H9 (cell line): ENCODE results near the gene TRIM9. TPM values are rescaled to one million over a fixed set of nuclear protein-coding genes. Genes with fewer than 3 reads are reported as not detected.

Experiments
- DNase-seq: peaks from one replicate; pipeline ENCODE4 v3.0.0-alpha.2; 2017
- H2AFZ ChIP-seq: one replicate; pipeline ENCODE4 v1.6.1; 2013; ENCODE audit warnings: mild to moderate bottlenecking, low read length, control low read depth, moderate library complexity
- H2AK5ac ChIP-seq: 2 replicates; pipeline ENCODE4 v1.6.1; 2013; ENCODE audit warnings: low read length, control low read depth, mixed read lengths; ENCODE audit not compliant: insufficient read length
- H2BK120ac ChIP-seq: one replicate; pipeline ENCODE4 v1.6.1; 2013; ENCODE audit warnings: low read depth, mild to moderate bottlenecking, low read length, control low read depth, inconsistent platforms; ENCODE audit not compliant: poor library complexity, severe bottlenecking
- H2BK12ac ChIP-seq: 2 replicates; pipeline ENCODE4 v1.6.1; 2013; ENCODE audit warnings: low read length, control low read depth, mixed read lengths, low read depth; ENCODE audit not compliant: insufficient read length
- H2BK15ac ChIP-seq: 2 replicates; pipeline ENCODE4 v1.6.1; 2013; ENCODE audit warnings: low read depth, low read length, control low read depth
- H2BK20ac ChIP-seq: one replicate; pipeline ENCODE4 v1.6.1; 2013; ENCODE audit warnings: low read depth, mild to moderate bottlenecking, low read length, control low read depth, inconsistent platforms; ENCODE audit not compliant: poor library complexity, severe bottlenecking
- H2BK5ac ChIP-seq: 2 replicates; pipeline ENCODE4 v1.6.1; 2013; ENCODE audit warnings: low read length, control low read depth, mixed read lengths; ENCODE audit not compliant: insufficient read length
- H3K14ac ChIP-seq: 2 replicates; pipeline ENCODE4 v1.6.1; 2013; ENCODE audit warnings: low read length, control low read depth; ENCODE audit not compliant: insufficient read depth
- H3K18ac ChIP-seq: 2 replicates; pipeline ENCODE4 v1.6.1; 2013; ENCODE audit warnings: low read depth, mild to moderate bottlenecking, mixed read lengths, low read length, control low read depth; ENCODE audit not compliant: insufficient read length
- H3K23ac ChIP-seq: 2 replicates; pipeline ENCODE4 v1.6.1; 2013; ENCODE audit warnings: low read length, control low read depth, mixed read lengths, low read depth; ENCODE audit not compliant: insufficient read length
- H3K23me2 ChIP-seq: 2 replicates; pipeline ENCODE4 v1.6.1; 2013; ENCODE audit warnings: low read depth, mild to moderate bottlenecking, mixed read lengths, low read length, control low read depth; ENCODE audit not compliant: insufficient read length, poor library complexity, severe bottlenecking
- H3K27ac ChIP-seq: 2 replicates; pipeline ENCODE4 v1.5.1; 2013; ENCODE audit warnings: low read length, control low read depth, mixed read lengths, low read depth; ENCODE audit not compliant: insufficient read length
- H3K27me3 ChIP-seq: 2 replicates; pipeline ENCODE4 v1.6.1; 2013; ENCODE audit warnings: low read length, control low read depth, inconsistent platforms; ENCODE audit not compliant: insufficient read depth
- H3K4ac ChIP-seq: 2 replicates; pipeline ENCODE4 v1.6.1; 2013; ENCODE audit warnings: low read depth, mild to moderate bottlenecking, control low read depth, inconsistent platforms, low read length, moderate library complexity
- H3K4me1 ChIP-seq: 2 replicates; pipeline ENCODE4 v1.6.1; 2013; ENCODE audit warnings: low read length, control low read depth, inconsistent platforms; ENCODE audit not compliant: insufficient read depth
- H3K4me2 ChIP-seq: 2 replicates; pipeline ENCODE4 v1.6.1; 2013; ENCODE audit warnings: low read length, control low read depth, mixed read lengths; ENCODE audit not compliant: insufficient read length, insufficient read depth
- H3K56ac ChIP-seq: 2 replicates; pipeline ENCODE4 v1.6.1; 2013; ENCODE audit warnings: low read depth, mild to moderate bottlenecking, mixed read lengths, low read length, control low read depth; ENCODE audit not compliant: insufficient read length
- H3K79me1 ChIP-seq: 2 replicates; pipeline ENCODE4 v1.6.1; 2013; ENCODE audit warnings: low read depth, mild to moderate bottlenecking, moderate library complexity, low read length, control low read depth, inconsistent platforms; ENCODE audit not compliant: insufficient read depth, poor library complexity, severe bottlenecking
- H3K79me2 ChIP-seq: 2 replicates; pipeline ENCODE4 v1.6.1; 2013; ENCODE audit warnings: low read length, control low read depth, inconsistent platforms; ENCODE audit not compliant: insufficient read depth
- H3K9ac ChIP-seq: 2 replicates; pipeline ENCODE4 v1.6.1; 2013; ENCODE audit warnings: low read length, control low read depth, mixed read lengths; ENCODE audit not compliant: insufficient read length; ENCODE audit errors: extremely low read depth
- H3K9me3 ChIP-seq: one replicate; pipeline ENCODE4 v1.6.1; 2013; ENCODE audit warnings: low read depth, low read length, inconsistent platforms; ENCODE audit not compliant: control insufficient read depth
- H3T11ph ChIP-seq: one replicate; pipeline ENCODE4 v1.6.1; 2013; ENCODE audit warnings: mild to moderate bottlenecking, low read length, control low read depth, inconsistent platforms
- H4K20me1 ChIP-seq: one replicate; pipeline ENCODE4 v1.6.1; 2013; ENCODE audit not compliant: control insufficient read depth, insufficient read length, insufficient read depth
- H4K5ac ChIP-seq: 2 replicates; pipeline ENCODE4 v1.6.1; 2013; ENCODE audit warnings: low read depth, mild to moderate bottlenecking, mixed read lengths, low read length, control low read depth; ENCODE audit not compliant: insufficient read length
- H4K8ac ChIP-seq: replicated peaks from 2 replicates; pipeline ENCODE4 v1.6.1; 2013; ENCODE audit warnings: low read length, control low read depth, mixed read lengths, low read depth; ENCODE audit not compliant: insufficient read length
- H4K91ac ChIP-seq: 2 replicates; pipeline ENCODE4 v1.6.1; 2013; ENCODE audit warnings: low read depth, mild to moderate bottlenecking, moderate library complexity, mixed read lengths, low read length, control low read depth; ENCODE audit not compliant: insufficient read length
- H3K27ac Mint-ChIP-seq, 3 experiments: 2 replicates in 2 of 3; 3 replicates in 1 of 3; pipeline ENCODE4 v1.8.0; 2020 to 2021; ENCODE audit warnings: mixed read lengths in 3 of 3, mild to moderate bottlenecking in 1 of 3, moderate library complexity in 1 of 3
- H3K27me3 Mint-ChIP-seq: 2 replicates; pipeline ENCODE4 v1.8.0; 2021; ENCODE audit warnings: low read depth, mild to moderate bottlenecking, moderate library complexity, mixed read lengths
- H3K36me3 Mint-ChIP-seq, 3 experiments: 2 replicates in 2 of 3; 3 replicates in 1 of 3; pipeline ENCODE4 v1.8.0; 2020 to 2021; ENCODE audit warnings: low read depth in 3 of 3, mixed read lengths in 3 of 3; ENCODE audit not compliant: insufficient read depth in 1 of 3
- H3K4me1 Mint-ChIP-seq, 2 experiments: 2 replicates each; pipeline ENCODE4 v1.8.0; 2020; ENCODE audit warnings: mixed read lengths in 2 of 2
- H3K4me3 Mint-ChIP-seq, 2 experiments: 2 replicates in 1 of 2; 3 replicates in 1 of 2; pipeline ENCODE4 v1.8.0; 2020 to 2021; ENCODE audit warnings: mild to moderate bottlenecking in 2 of 2, mixed read lengths in 2 of 2, moderate library complexity in 1 of 2
- H3K9me3 Mint-ChIP-seq, 2 experiments: 2 replicates in 1 of 2; 3 replicates in 1 of 2; pipeline ENCODE4 v1.8.0; 2020; ENCODE audit warnings: mild to moderate bottlenecking in 2 of 2, mixed read lengths in 2 of 2, moderate library complexity in 1 of 2
- WGBS: extraction: QIAGEN DNeasy Blood & Tissue Kit; methylation state at CpG from one replicate; pipeline ENCODE4 v1.1.7; 2013; ENCODE audit warnings: missing lambda C conversion rate, low lambda C conversion rate, mixed read lengths; ENCODE audit not compliant: insufficient read length; ENCODE audit errors: extremely low coverage; 5-methylcytosine and 5-hydroxymethylcytosine counted together
- total RNA-seq: library from RNA; stranded (reverse); gene quantifications from 2 replicates; pipeline ENCODE4 v1.2.1, GENCODE V29; 2021
- TF ChIP-seq, protein P1 (sequence below): fragments of 200-600 bp; sonication (generic); conservative IDR thresholded peaks from 3 replicates; pipeline ENCODE4 v1.8.0; 2021; ENCODE audit warnings: antibody characterized with exemption, mild to moderate bottlenecking

The TRIM9 gene
- total RNA-seq, 1 experiment from 2014 or later = 0.98 TPM

DNA sequence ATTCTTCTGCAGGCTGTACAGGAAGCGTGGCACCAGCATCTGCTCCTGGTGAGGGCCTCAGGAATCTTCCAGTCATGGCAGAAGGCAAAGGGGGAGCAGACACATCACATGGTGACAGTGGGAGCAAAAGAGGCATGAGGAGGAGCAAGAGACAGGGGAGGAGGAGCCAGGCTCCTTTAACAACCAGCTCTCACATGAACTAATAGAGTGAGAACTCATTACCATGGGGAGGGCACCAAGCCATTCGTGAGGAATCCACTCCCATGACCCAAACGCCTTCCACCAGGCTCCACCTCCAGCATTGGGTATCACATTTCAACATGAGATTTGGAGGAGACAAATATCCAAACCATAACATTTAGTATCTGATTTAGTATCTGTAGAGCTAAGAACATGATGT, 14.7 kb upstream of the TRIM9 start:
- no peak overlapping the region for H3K9ac ChIP-seq
- H2AFZ ChIP-seq = no peak overlapping the region
- Mint-ChIP-seq H3K27me3 (peaks cover 2% of the 10 kb centered on the region), H3K9me3 (no peaks in the 10 kb centered on the region; a peak in 2 of 5 replicates), H3K27ac (no peak overlapping the region), H3K36me3 (no peaks in the 10 kb centered on the region), H3K4me3 (no peak overlapping the region), H3K4me1 (peaks cover 3 to 6% of the 10 kb centered on the region in 2 experiments)
- no peak overlapping the region for H3K4ac ChIP-seq
- H2BK5ac ChIP-seq = no peak overlapping the region
- H4K20me1 ChIP-seq = no peaks in the 10 kb centered on the region
- no peaks in the 10 kb centered on the region for H3K79me2 ChIP-seq
- no peak overlapping the region for H2BK120ac ChIP-seq
- H3K4me2 ChIP-seq = no peak overlapping the region
- H3K4me1 ChIP-seq = no peaks in the 10 kb centered on the region
- H4K5ac ChIP-seq = no peak overlapping the region
- H2BK12ac ChIP-seq = no peak overlapping the region
- H3K27ac ChIP-seq = no peak overlapping the region
- H2BK20ac ChIP-seq = no peak overlapping the region
- no CpG with 5 or more reads among the region's 3 CpGs for WGBS
- no peaks in the 10 kb centered on the region for H3K79me1 ChIP-seq
- no peak overlapping the region for H4K91ac ChIP-seq
- no peak overlapping the region for H2AK5ac ChIP-seq
- H3T11ph ChIP-seq = no peak overlapping the region
- TF ChIP-seq, protein P1, sequence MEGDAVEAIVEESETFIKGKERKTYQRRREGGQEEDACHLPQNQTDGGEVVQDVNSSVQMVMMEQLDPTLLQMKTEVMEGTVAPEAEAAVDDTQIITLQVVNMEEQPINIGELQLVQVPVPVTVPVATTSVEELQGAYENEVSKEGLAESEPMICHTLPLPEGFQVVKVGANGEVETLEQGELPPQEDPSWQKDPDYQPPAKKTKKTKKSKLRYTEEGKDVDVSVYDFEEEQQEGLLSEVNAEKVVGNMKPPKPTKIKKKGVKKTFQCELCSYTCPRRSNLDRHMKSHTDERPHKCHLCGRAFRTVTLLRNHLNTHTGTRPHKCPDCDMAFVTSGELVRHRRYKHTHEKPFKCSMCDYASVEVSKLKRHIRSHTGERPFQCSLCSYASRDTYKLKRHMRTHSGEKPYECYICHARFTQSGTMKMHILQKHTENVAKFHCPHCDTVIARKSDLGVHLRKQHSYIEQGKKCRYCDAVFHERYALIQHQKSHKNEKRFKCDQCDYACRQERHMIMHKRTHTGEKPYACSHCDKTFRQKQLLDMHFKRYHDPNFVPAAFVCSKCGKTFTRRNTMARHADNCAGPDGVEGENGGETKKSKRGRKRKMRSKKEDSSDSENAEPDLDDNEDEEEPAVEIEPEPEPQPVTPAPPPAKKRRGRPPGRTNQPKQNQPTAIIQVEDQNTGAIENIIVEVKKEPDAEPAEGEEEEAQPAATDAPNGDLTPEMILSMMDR = no peak
- H3K18ac ChIP-seq = no peak overlapping the region
- H3K27me3 ChIP-seq = no peaks in the 10 kb centered on the region
- no peak overlapping the region for H4K8ac ChIP-seq
- no peaks in the 10 kb centered on the region for H3K23me2 ChIP-seq
- DNase-seq = no peak
- no peak overlapping the region for H3K23ac ChIP-seq
- no peaks in the 10 kb centered on the region for H3K9me3 ChIP-seq
- H2BK15ac ChIP-seq = no peak overlapping the region
- no peak overlapping the region for H3K14ac ChIP-seq
- no peak overlapping the region for H3K56ac ChIP-seq
